ENCODE measurements around the gene MARK1. TPM values are rescaled to one million over a fixed set of nuclear protein-coding genes. Genes with fewer than 3 reads are reported as not detected.

MARK1 gene
- total RNA-seq, 1 experiment from 2014 or later, result 0.05 TPM

- TF ChIP-seq, protein P1, sequence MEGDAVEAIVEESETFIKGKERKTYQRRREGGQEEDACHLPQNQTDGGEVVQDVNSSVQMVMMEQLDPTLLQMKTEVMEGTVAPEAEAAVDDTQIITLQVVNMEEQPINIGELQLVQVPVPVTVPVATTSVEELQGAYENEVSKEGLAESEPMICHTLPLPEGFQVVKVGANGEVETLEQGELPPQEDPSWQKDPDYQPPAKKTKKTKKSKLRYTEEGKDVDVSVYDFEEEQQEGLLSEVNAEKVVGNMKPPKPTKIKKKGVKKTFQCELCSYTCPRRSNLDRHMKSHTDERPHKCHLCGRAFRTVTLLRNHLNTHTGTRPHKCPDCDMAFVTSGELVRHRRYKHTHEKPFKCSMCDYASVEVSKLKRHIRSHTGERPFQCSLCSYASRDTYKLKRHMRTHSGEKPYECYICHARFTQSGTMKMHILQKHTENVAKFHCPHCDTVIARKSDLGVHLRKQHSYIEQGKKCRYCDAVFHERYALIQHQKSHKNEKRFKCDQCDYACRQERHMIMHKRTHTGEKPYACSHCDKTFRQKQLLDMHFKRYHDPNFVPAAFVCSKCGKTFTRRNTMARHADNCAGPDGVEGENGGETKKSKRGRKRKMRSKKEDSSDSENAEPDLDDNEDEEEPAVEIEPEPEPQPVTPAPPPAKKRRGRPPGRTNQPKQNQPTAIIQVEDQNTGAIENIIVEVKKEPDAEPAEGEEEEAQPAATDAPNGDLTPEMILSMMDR (IDR thresholded peaks at IDR 0.05; ENCODE audit: insufficient read depth in 1 of 2, low read depth in 1 of 2, low read length in 1 of 2, severe bottlenecking in 1 of 2, unreplicated experiment in 1 of 2), result peak; percentile 95 to 98
- DNase-seq, result peak; percentile 80 to 95
- intact Hi-C loops (cut with micrococcal nuclease; ENCODE audit: unreplicated experiment), result loop anchor here (1.0 to 5.0 kb wide), 4 partner anchors 43 to 418 kb away; partner anchors contain the start of genes MTARC2 and RAB3GAP2
- H3K9me3 Mint-ChIP-seq (ENCODE audit: unreplicated experiment), result no peaks in the 10 kb centered on the region
- H3K27ac Mint-ChIP-seq (ENCODE audit: unreplicated experiment), result peak within 1 kb of the TSS; percentile 82
- H3K4me1 Mint-ChIP-seq (ENCODE audit: low read depth, unreplicated experiment), result no peaks in the 10 kb centered on the region
- no peaks in the 10 kb centered on the region for H3K27me3 Mint-ChIP-seq (ENCODE audit: insufficient read depth, unreplicated experiment)
- ChIA-PET CTCF (interaction anchor here (1.4 to 2.3 kb wide), 3 partner anchors 43 to 86 kb away, joined by 3 to 33 read pairs (median 11); partner anchors contain the start of gene MTARC2), POLR2A (no interaction called here)
- H3K36me3 Mint-ChIP-seq (ENCODE audit: insufficient read depth, unreplicated experiment), result peaks cover 5% of the 10 kb centered on the region
- Histone ChIP-seq H3K27me3 (replicated peaks; ENCODE audit: control insufficient read depth, insufficient read depth, low read length) (no peaks in the 10 kb centered on the region), H3K4me1 (peaks cover 8% of the 10 kb centered on the region; the same call in 1 of the 2 replicates), H3K36me3 (ENCODE audit: control insufficient read depth, insufficient read depth, low read length) (no peaks in the 10 kb centered on the region), H3K9me3 (no peaks in the 10 kb centered on the region), H3K4me3 (ENCODE audit: low read depth, low read length) (peak within 1 kb of the TSS; percentile 94)
- H3K4me3 Mint-ChIP-seq (ENCODE audit: unreplicated experiment), result peak within 1 kb of the TSS; percentile 94
- BruUV-seq (replicated peaks), result no TSS peak
Observed at GRCh38 chr1:220690140-220691052, 162.5 kb downstream of the MARK1 start, which contains the start of gene C1orf115. Gene C1orf115, plus strand, starts transcription at chr1:220690363. Its CDS starts 40 bp downstream, at chr1:220690403.

- Mint-ChIP-seq H3K4me1 (ENCODE audit: low read depth, unreplicated experiment) (no peaks in the 10 kb centered on the region), H3K27ac (ENCODE audit: unreplicated experiment) (no peak overlapping the region), H3K36me3 (ENCODE audit: insufficient read depth, unreplicated experiment) (peaks cover 5% of the 10 kb centered on the region), H3K27me3 (ENCODE audit: insufficient read depth, unreplicated experiment) (no peaks in the 10 kb centered on the region), H3K4me3 (ENCODE audit: unreplicated experiment) (peak overlapping the region; percentile 94), H3K9me3 (ENCODE audit: unreplicated experiment) (no peaks in the 10 kb centered on the region)
- no TSS peak for BruUV-seq (replicated peaks)
- intact Hi-C loops (cut with micrococcal nuclease; ENCODE audit: unreplicated experiment), result loop anchor here (1.0 to 5.0 kb wide), 2 partner anchors 57 to 419 kb away; partner anchors contain the start of genes MTARC2 and RAB3GAP2
- Histone ChIP-seq H3K36me3 (ENCODE audit: control insufficient read depth, insufficient read depth, low read length) (no peaks in the 10 kb centered on the region), H3K9me3 (no peaks in the 10 kb centered on the region), H3K4me3 (ENCODE audit: low read depth, low read length) (peak overlapping the region; percentile 94), H3K27me3 (replicated peaks; ENCODE audit: control insufficient read depth, insufficient read depth, low read length) (no peaks in the 10 kb centered on the region), H3K4me1 (peaks cover 16% of the 10 kb centered on the region)
- ChIA-PET CTCF (interaction anchor here (1.0 to 2.3 kb wide), 4 partner anchors 42 to 86 kb away, joined by 3 to 33 read pairs (median 8); partner anchors contain the start of gene MTARC2), POLR2A (interaction anchor here (0.6 kb wide), 1 partner anchor 41 kb away, joined by 3 read pairs; no protein-coding TSS in a partner anchor)
- TF ChIP-seq, protein P1 (IDR thresholded peaks at IDR 0.05; ENCODE audit: insufficient read depth in 1 of 2, low read depth in 1 of 2, low read length in 1 of 2, severe bottlenecking in 1 of 2, unreplicated experiment in 1 of 2), result no peak
- peak; percentile 57 to 59 for DNase-seq
Observed at GRCh38 chr1:220691053-220691684, 163.2 kb downstream of the MARK1 start.

All from Caco-2 (cell line).